ACHN (cell line): Measurements from ENCODE around the gene TMEM30B.

Experiments used
- DNase-seq: peaks from one replicate; pipeline ENCODE4 v3.0.0-alpha.2; 2015
- in situ Hi-C: cut with HindIII; loops from 2 replicates; pipeline ENCODE4 v1.10.0; 2017; ENCODE audit warnings: low sequenced_read_pairs, low pct_ligation_motif_present, low pct_unique_long_range_greater_than_20kb

Gene TMEM30B

DNA sequence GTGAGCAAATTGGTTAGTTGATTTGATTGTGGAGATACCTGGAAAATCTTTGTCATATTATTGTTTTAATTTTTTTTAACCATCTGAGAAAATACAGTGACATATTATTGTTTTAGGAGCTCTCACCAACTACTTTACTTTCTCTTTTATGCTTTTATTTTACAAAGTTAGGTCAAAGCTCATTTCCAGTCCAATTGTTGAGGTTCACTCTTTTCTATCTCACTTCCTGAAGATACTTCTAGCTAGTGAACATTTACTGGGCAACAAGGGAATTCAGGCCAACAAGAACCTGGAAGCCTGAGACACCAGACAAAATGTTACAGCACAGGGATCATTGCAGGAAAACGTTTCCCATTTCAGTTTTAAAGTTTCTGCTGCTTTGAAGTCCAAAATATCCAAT lies 3.9 kb downstream of the TMEM30B start:
- DNase-seq = no peak
- in situ Hi-C loops = no loop called here

DNA sequence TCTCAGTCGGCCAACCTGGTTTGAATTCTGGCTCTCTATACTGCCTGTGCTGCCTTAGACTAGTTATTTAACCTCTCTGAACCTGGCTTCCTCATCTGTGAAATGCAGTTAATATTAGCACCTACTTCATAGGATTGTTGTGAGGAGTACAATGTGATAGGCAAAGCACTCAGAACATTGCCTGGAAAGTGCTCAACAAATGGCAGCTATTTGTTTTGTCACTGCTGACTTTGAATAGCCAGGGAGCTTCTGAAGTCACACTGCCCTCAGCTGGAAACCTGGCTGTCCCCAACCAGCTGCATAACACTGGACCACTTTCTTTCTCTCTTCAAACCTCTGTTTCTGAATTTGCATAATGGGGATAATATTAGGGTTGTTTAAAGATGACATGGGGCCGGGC lies 9.6 kb downstream of the TMEM30B start:
- DNase-seq = no peak
- in situ Hi-C loops = no loop called here

GRCh38 chr14:61270714-61271113 lies 10.4 kb downstream of the TMEM30B start:
- no peak for DNase-seq
- in situ Hi-C loops = no loop called here

DNA sequence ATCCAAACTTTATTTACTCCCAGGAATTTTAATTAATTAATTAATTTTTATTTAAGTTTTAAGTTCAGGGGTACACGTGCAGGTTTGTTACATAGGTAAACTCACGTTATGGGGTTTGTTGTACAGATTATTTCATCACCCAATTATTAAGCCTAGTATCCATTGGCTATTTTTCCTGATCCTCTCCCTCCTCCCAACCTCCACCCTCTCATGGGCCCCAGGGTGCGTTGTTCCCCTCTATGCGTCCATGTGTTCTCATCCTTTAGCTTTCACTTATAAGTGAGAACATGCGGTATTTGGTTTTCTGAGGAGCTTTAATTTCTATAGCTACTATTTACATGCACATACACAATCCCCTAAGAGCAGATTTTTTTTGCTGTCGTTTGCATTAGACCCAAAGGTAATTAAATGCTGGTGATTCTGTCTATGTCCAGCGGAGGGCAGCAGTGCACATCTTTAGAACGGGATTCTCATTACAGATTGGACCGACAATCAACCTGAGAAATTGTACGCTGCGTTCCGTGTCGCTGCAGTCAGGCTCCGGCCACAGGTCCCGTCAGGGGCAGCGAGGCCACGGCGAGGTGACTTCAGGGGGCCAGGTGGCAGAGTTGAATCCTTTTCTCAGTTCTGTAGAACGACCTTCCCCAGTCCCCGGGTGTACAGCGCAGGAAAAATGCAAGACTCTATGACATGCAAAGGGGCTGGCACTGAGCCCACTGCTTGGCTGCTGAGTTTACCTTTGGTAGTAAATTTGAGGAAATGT lies 11.6 kb downstream of the TMEM30B start:
- peak; percentile 74 for DNase-seq
- in situ Hi-C loops = no loop called here

- DNase-seq = no peak
- in situ Hi-C loops = no loop called here
Measured at GRCh38 chr14:61268812-61269211, 12.3 kb downstream of the TMEM30B start.

- in situ Hi-C loops = no loop called here
Measured at GRCh38 chr14:61266891-61267740, 14.0 kb downstream of the TMEM30B start.

DNA sequence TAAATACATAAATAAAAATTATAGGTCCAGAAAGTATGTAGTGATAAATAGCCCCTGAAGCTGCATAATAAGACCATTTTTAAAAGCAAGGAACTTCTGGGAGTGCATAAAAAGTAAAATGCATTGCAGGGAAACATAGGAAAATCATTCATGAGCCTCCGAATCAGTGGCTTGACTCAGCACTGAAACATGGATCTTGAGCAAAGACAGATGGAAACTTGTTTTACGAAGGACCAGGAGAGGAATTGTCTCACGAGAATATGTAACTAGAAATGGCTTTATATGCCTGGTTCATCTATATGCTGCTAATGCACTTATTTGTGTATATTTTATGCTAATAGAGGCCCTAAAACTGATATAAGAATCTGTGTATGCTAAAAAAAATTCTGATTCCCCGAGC lies 14.7 kb downstream of the TMEM30B start:
- in situ Hi-C loops = no loop called here
- DNase-seq = no peak

More at GRCh38 chr14:61266891-61267740, 14.0 kb downstream of the TMEM30B start:
- no peak for DNase-seq

- in situ Hi-C loops = no loop called here
Measured at GRCh38 chr14:61264651-61265050, 16.5 kb downstream of the TMEM30B start.

DNA sequence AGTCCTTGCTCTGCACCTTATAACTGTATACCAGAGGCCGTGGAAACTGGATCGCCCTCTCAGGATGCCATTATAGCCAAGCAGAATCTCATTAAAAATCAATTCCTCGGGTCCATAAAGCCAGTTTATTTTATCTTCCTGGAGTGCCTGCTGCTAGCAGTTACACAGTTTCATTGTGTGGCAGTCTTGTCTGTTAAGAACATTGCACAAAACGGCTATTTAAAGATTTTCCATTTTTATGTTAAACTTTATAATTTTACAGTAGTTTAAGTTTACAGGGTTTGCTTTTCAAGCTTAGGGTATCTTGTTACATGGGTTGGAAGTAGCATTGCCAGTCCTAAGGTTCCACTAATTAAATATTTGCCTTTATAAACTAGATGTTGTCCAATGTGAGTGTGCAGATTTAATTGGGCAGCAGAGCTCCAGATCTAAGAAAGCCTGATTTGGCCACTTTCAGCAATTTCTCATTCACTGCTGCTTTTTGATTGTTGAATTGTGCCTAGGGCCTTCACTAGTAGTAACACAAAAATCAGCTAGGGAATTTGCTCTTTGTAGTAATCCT lies 17.0 kb downstream of the TMEM30B start:
- in situ Hi-C loops = no loop called here
- DNase-seq = no peak

More at GRCh38 chr14:61264651-61265050, 16.5 kb downstream of the TMEM30B start:
- no peak for DNase-seq

- DNase-seq = no peak
- in situ Hi-C loops = no loop called here
Measured at GRCh38 chr14:61262082-61262481, 19.1 kb downstream of the TMEM30B start.

DNA sequence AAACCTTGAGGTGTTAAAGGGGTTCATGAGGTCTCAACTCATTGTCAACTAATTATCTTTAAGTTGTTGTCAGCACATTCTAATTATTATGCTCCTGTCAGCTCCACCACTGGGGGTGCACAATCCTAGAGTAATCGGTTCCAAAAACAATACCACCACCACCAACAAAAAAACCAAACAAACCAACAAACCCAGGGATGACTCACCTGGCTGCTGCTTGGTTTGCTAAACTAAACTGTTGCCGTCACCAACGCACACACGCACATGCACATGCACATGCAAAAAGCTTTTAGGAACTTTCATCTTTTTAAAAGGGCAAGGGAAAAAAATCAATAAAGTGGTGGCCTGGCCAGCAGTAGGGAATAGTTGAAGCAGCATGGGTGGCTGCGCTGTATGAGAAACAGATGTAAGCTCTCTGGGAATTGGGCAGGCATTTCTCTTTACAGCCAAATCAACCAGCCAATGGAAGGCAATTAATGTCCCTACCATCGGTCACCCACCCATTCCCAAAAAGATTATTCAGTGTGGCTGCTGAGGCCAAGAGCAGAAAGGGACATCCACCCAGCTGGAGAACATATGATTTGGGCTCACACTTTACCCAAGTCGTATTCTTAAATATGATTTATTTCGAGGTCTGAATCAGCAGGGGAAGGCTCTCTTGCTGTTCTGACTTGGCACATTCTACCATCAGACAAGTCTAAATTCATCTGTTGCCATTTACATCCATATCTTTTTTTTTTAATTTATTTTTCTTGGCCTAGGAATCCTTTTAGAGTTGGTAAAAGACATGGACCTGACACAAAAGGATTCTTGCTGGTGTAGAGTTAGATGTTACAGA lies 20.0 kb downstream of the TMEM30B start:
- DNase-seq = no peak
- in situ Hi-C loops = no loop called here

DNA sequence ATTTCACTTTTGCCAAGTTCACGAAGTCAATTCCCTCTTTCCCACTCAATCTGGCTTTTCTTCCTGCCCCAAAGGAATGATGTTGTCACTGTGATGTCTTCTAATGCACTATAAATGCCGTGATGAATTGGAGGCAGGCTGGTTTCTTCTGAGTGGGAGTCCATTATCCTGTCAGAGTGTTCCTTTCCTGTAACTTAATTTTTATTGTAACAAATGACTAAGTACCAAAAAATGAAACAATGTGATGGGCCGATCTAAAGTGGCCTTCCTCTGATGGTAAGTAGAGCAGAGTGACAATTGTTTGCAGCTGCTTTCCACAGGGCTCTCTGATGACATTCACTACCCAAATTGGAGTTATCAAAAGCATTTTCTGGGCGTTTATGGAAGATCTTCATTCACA lies 22.2 kb downstream of the TMEM30B start:
- DNase-seq = no peak
- in situ Hi-C loops = no loop called here

GRCh38 chr14:61257469-61258057 lies 23.6 kb downstream of the TMEM30B start:
- in situ Hi-C loops = no loop called here
- no peak for DNase-seq

- DNase-seq = no peak
- in situ Hi-C loops = no loop called here
Measured at GRCh38 chr14:61256826-61257468, 24.2 kb downstream of the TMEM30B start.

GRCh38 chr14:61255968-61256367 lies 25.2 kb downstream of the TMEM30B start:
- in situ Hi-C loops = no loop called here

GRCh38 chr14:61254808-61255526 lies 26.2 kb downstream of the TMEM30B start:
- DNase-seq = no peak
- in situ Hi-C loops = no loop called here

More at GRCh38 chr14:61255968-61256367, 25.2 kb downstream of the TMEM30B start:
- no peak for DNase-seq

DNA sequence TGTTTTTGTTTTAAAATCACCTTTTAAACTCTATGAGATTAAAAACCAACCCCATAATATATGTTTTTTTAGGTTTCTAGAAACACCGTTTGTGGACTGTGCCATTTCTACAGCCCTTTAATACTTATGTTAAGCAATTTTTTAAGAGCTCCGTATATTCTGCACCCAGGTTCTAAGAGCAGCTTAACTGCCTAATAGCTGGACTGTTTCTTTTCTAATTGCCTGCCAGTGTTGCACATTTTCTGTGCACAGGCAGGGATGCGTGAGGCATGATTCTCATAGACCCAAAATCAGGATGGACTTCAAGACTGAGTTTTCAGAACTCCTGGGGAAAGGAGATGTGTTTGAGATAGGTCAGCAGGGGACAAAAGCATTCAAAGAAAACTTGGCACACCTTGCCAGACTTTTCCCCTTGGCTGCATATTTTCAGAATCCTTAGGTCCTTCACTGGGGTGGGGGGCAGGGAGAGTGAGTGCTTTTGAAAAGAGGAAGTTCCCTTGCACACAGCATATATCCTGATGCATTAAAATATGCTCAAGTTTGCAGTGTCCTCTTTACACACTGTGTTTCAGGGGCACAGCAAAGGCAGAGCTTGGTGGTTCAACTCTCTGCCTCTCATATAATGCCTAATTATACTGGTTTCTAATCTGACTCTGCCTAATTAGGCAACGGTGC lies 27.9 kb downstream of the TMEM30B start:
- DNase-seq = no peak
- in situ Hi-C loops = no loop called here
